Measurements from ENCODE around the gene GRAMD1A. TPM values are rescaled to one million over a fixed set of nuclear protein-coding genes. Genes with fewer than 3 reads are reported as not detected.
"Not testable (repeated sequence)": the region's sequence is repeated elsewhere in the genome, so short reads cannot be mapped to it uniquely, and the experiment has no call there.

Gene GRAMD1A
- total RNA-seq, 1 donor from 2014 or later: 67.4 TPM

DNA sequence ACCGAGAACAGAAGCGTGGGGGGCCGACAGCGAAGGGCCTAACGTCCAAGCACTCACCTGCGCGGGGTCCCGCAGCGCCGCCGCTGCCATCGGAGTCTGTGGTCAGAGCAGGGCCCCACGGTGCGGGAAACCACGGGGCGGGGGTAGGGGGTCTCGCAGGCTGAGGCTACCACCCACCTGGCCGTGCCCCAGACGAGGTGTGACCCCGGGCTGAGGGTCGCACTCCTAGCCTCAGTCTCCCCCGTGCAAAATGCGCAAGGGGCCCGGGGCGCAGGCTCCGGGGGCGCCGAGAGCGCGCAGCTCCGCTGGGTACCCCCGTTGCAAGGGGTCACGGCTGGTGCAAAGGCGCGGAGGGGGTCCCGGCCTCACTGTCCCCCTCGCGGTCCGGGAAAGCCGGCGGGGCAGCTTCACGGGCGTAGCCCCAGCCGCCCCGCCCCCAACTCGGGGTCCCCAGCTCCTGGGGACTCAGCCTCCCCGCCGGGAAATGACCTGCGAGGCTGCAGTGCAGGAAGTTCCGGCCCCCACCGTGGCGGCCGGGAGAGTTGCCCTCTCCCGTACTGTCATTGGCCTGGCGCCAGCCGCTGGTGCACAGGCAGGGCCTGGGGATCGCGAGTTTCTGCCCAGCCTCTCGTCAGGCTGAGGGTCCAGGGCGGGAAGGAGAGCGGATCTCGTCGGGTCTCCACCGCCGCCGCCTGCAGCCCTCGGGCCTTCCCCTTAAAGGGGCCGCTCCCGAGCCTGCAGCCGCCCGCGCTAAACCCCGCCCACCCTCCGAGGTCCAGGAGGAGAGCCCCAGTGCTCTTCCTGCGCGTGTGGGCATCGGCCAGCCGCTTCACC, 36.3 kb upstream of the GRAMD1A start, which contains the start of gene ZNF792:
ZNF792 (minus strand) TSS at position 657 of the 834 bp plus-strand sequence; CDS start at position 90, 567 bp downstream.
- Histone ChIP-seq H2AFZ (ENCODE audit: low read depth, low read length) (peak within 1 kb of the TSS; percentile 93), H3K27me3 (ENCODE audit: insufficient read depth, low read length) (no peaks in the 10 kb centered on the region), H3K4me3 (ENCODE audit: insufficient read depth, low read depth, low read length) (peak within 1 kb of the TSS; percentile 67), H3K79me2 (ENCODE audit: insufficient read depth, low read length) (peaks cover 21% of the 10 kb centered on the region), H3K36me3 (ENCODE audit: insufficient read depth, low read length) (peaks cover 5% of the 10 kb centered on the region), H3K9ac (ENCODE audit: low read length) (peak within 1 kb of the TSS; percentile 72), H3K27ac (ENCODE audit: low read depth, low read length) (no peak within 1 kb of the TSS), H3K9me3 (ENCODE audit: insufficient read depth, low read depth, low read length) (peaks cover 20% of the 10 kb centered on the region), H4K20me1 (ENCODE audit: insufficient read depth, low read length) (peaks cover 16% of the 10 kb centered on the region), H3K4me1 (ENCODE audit: insufficient read depth, low read length) (peaks cover 31% of the 10 kb centered on the region), H3K4me2 (ENCODE audit: low read length) (peak within 1 kb of the TSS; percentile 87)
- TF ChIP-seq, protein P1, sequence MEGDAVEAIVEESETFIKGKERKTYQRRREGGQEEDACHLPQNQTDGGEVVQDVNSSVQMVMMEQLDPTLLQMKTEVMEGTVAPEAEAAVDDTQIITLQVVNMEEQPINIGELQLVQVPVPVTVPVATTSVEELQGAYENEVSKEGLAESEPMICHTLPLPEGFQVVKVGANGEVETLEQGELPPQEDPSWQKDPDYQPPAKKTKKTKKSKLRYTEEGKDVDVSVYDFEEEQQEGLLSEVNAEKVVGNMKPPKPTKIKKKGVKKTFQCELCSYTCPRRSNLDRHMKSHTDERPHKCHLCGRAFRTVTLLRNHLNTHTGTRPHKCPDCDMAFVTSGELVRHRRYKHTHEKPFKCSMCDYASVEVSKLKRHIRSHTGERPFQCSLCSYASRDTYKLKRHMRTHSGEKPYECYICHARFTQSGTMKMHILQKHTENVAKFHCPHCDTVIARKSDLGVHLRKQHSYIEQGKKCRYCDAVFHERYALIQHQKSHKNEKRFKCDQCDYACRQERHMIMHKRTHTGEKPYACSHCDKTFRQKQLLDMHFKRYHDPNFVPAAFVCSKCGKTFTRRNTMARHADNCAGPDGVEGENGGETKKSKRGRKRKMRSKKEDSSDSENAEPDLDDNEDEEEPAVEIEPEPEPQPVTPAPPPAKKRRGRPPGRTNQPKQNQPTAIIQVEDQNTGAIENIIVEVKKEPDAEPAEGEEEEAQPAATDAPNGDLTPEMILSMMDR (IDR thresholded peaks at IDR 0.05; ENCODE audit: insufficient read depth, low read depth, low read length): no peak
- TF ChIP-seq EZH2 (IDR thresholded peaks at IDR 0.05; ENCODE audit: insufficient read depth, low read length): no peak
- no peaks in the 10 kb centered on the region for H3K27me3 Mint-ChIP-seq (ENCODE audit: low read depth, unreplicated experiment)
- peak; percentile 19 for DNase-seq (ENCODE audit: low read depth)
- H3K36me3 Mint-ChIP-seq (ENCODE audit: low read depth, unreplicated experiment): peaks cover 20% of the 10 kb centered on the region
- H3K4me3 Mint-ChIP-seq (ENCODE audit: unreplicated experiment): peak within 1 kb of the TSS; percentile 98
- peaks cover 22% of the 10 kb centered on the region for H3K9me3 Mint-ChIP-seq (ENCODE audit: unreplicated experiment)
- peaks cover 24% of the 10 kb centered on the region for H3K4me1 Mint-ChIP-seq (ENCODE audit: low read depth, unreplicated experiment)
- H3K27ac Mint-ChIP-seq (ENCODE audit: unreplicated experiment): peak within 1 kb of the TSS; percentile 58
- no peak for FAIRE-seq

- H4K20me1 ChIP-seq (ENCODE audit: insufficient read depth, low read length): peaks cover 16% of the 10 kb centered on the region
- H3K36me3 ChIP-seq (ENCODE audit: insufficient read depth, low read length): no peaks in the 10 kb centered on the region
- H3K27ac Mint-ChIP-seq (ENCODE audit: unreplicated experiment): no peak overlapping the region
- no peak overlapping the region for H2AFZ ChIP-seq (ENCODE audit: low read depth, low read length)
- H3K4me1 Mint-ChIP-seq (ENCODE audit: low read depth, unreplicated experiment): peaks cover 24% of the 10 kb centered on the region
- H3K9me3 ChIP-seq (ENCODE audit: insufficient read depth, low read depth, low read length): peaks cover 12% of the 10 kb centered on the region
- H3K79me2 ChIP-seq (ENCODE audit: insufficient read depth, low read length): peaks cover 21% of the 10 kb centered on the region
- H3K27me3 ChIP-seq (ENCODE audit: insufficient read depth, low read length): no peaks in the 10 kb centered on the region
- H3K4me1 ChIP-seq (ENCODE audit: insufficient read depth, low read length): peaks cover 31% of the 10 kb centered on the region
- H3K9me3 Mint-ChIP-seq (ENCODE audit: unreplicated experiment): peaks cover 14% of the 10 kb centered on the region
- no peak for TF ChIP-seq EZH2 (IDR thresholded peaks at IDR 0.05; ENCODE audit: insufficient read depth, low read length)
- H3K4me2 ChIP-seq (ENCODE audit: low read length): peak overlapping the region; percentile 87
- no peak for FAIRE-seq
- H3K4me3 ChIP-seq (ENCODE audit: insufficient read depth, low read depth, low read length): no peak overlapping the region
- no peak for DNase-seq (ENCODE audit: low read depth)
- H3K36me3 Mint-ChIP-seq (ENCODE audit: low read depth, unreplicated experiment): peaks cover 13% of the 10 kb centered on the region
- no peak overlapping the region for H3K27ac ChIP-seq (ENCODE audit: low read depth, low read length)
- no peaks in the 10 kb centered on the region for H3K27me3 Mint-ChIP-seq (ENCODE audit: low read depth, unreplicated experiment)
- H3K4me3 Mint-ChIP-seq (ENCODE audit: unreplicated experiment): peak overlapping the region; percentile 80
- H3K9ac ChIP-seq (ENCODE audit: low read length): no peak overlapping the region
Measured at GRCh38 chr19:34964598-34964997, 35.5 kb upstream of the GRAMD1A start.

DNA sequence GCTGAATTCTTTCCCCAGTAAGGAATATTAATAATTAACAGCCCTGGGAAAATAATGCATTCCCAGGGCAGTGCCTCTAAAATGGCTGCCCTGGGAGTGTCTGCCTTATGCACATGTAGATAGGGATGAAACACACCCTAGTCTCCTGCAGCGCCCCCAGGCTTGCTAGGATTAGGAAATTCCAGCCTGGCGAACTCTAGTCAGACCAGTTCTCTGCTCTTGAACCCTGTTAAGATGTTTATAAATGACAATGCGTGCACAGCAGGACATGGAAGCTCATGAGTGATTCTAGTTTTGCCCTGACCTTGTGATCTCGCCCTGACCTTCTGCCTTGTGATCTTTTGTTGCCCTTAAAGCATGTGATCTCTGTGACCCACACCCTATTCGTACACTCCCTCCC, 34.6 kb upstream of the GRAMD1A start:
- H3K27me3 ChIP-seq (ENCODE audit: insufficient read depth, low read length); H3K27me3 Mint-ChIP-seq (ENCODE audit: low read depth, unreplicated experiment); H3K4me3 ChIP-seq (ENCODE audit: insufficient read depth, low read depth, low read length); H3K9me3 ChIP-seq (ENCODE audit: insufficient read depth, low read depth, low read length); H3K4me2 ChIP-seq (ENCODE audit: low read length); H3K27ac Mint-ChIP-seq (ENCODE audit: unreplicated experiment); DNase-seq (ENCODE audit: low read depth); H3K27ac ChIP-seq (ENCODE audit: low read depth, low read length); H3K36me3 ChIP-seq (ENCODE audit: insufficient read depth, low read length); H2AFZ ChIP-seq (ENCODE audit: low read depth, low read length); H3K9ac ChIP-seq (ENCODE audit: low read length); H3K36me3 Mint-ChIP-seq (ENCODE audit: low read depth, unreplicated experiment); FAIRE-seq: not testable (repeated sequence)
- Mint-ChIP-seq H3K9me3 (ENCODE audit: unreplicated experiment) (peaks cover 13% of the 10 kb centered on the region), H3K4me1 (ENCODE audit: low read depth, unreplicated experiment) (peaks cover 21% of the 10 kb centered on the region), H3K4me3 (ENCODE audit: unreplicated experiment) (peak overlapping the region; percentile 40)
- Histone ChIP-seq H3K79me2 (ENCODE audit: insufficient read depth, low read length) (peaks cover 21% of the 10 kb centered on the region), H3K4me1 (ENCODE audit: insufficient read depth, low read length) (peaks cover 24% of the 10 kb centered on the region), H4K20me1 (ENCODE audit: insufficient read depth, low read length) (peaks cover 16% of the 10 kb centered on the region)

All from astrocyte (in vitro differentiated cells and primary cell).